Activated CD4-positive, alpha-beta T cell treated with anti-CD3 and anti-CD28 coated beads, Interleukin-2, amount 50 U/mL, for 16 hours (primary cell): Measurements from ENCODE around the gene OLA1.
A peak's percentile ranks its signal among the peaks of the same experiment; 100 is the strongest.

Experiments
- DNase-seq: peaks from one replicate; pipeline ENCODE4 v3.0.0-alpha.2; 2020

OLA1 gene

GRCh38 chr2:174058456-174058855, 189.9 kb downstream of the OLA1 start:
- DNase-seq, result no peak

- no peak for DNase-seq
Measured at GRCh38 chr2:174058026-174058425, 190.3 kb downstream of the OLA1 start.

- no peak for DNase-seq
Measured at GRCh38 chr2:174054926-174055325, 193.4 kb downstream of the OLA1 start.

- no peak for DNase-seq
Measured at GRCh38 chr2:174053355-174054151, 194.8 kb downstream of the OLA1 start.

- no peak for DNase-seq
Measured at GRCh38 chr2:174052584-174052976, 195.8 kb downstream of the OLA1 start.

GRCh38 chr2:174051741-174052583, 196.4 kb downstream of the OLA1 start:
- no peak for DNase-seq

- no peak for DNase-seq
Measured at GRCh38 chr2:174051068-174051467, 197.3 kb downstream of the OLA1 start.

- no peak for DNase-seq
Measured at GRCh38 chr2:174049895-174050294, 198.4 kb downstream of the OLA1 start.

- no peak for DNase-seq
Measured at GRCh38 chr2:174048243-174048642, 200.1 kb downstream of the OLA1 start.

- DNase-seq, result no peak
Measured at GRCh38 chr2:174047746-174048145, 200.6 kb downstream of the OLA1 start.

GRCh38 chr2:174046172-174046571, 202.2 kb downstream of the OLA1 start:
- no peak for DNase-seq

GRCh38 chr2:174044556-174044955, 203.8 kb downstream of the OLA1 start:
- DNase-seq, result no peak

- DNase-seq, result no peak
Measured at GRCh38 chr2:174040417-174040701, 208.0 kb downstream of the OLA1 start.

GRCh38 chr2:174039551-174040416, 208.5 kb downstream of the OLA1 start:
- DNase-seq, result peak; percentile 91

GRCh38 chr2:174038462-174038861, 209.9 kb downstream of the OLA1 start:
- no peak for DNase-seq

GRCh38 chr2:174036825-174037224, 211.5 kb downstream of the OLA1 start:
- DNase-seq, result no peak

GRCh38 chr2:174035981-174036742, 212.2 kb downstream of the OLA1 start:
- DNase-seq, result no peak

GRCh38 chr2:174035117-174035635, 213.2 kb downstream of the OLA1 start:
- DNase-seq, result no peak

GRCh38 chr2:174033163-174033550, 215.2 kb downstream of the OLA1 start:
- DNase-seq, result no peak

GRCh38 chr2:174031226-174031625, 217.1 kb downstream of the OLA1 start:
- no peak for DNase-seq

GRCh38 chr2:174028935-174029334, 219.4 kb downstream of the OLA1 start:
- DNase-seq, result no peak

GRCh38 chr2:174027956-174028355, 220.4 kb downstream of the OLA1 start:
- DNase-seq, result no peak
